ENCODE results near the gene GLRX.
"Not testable (repeated sequence)": the region's sequence is repeated elsewhere in the genome, so short reads cannot be mapped to it uniquely, and the experiment has no call there.

The GLRX gene

GRCh38 chr5:95851141-95851540 is 28.6 kb upstream of the GLRX start:
- DNase-seq: not testable (repeated sequence)

GRCh38 chr5:95850391-95850894 is 27.9 kb upstream of the GLRX start:
- DNase-seq: no peak

- peak; percentile 53 for DNase-seq
Observed at GRCh38 chr5:95848701-95849100, 26.2 kb upstream of the GLRX start.

GRCh38 chr5:95847261-95847592 is 24.7 kb upstream of the GLRX start:
- DNase-seq: no peak

- DNase-seq: peak; percentile 75
Observed at GRCh38 chr5:95846554-95847260, 24.2 kb upstream of the GLRX start.

- DNase-seq: no peak
Observed at GRCh38 chr5:95845391-95845790, 22.9 kb upstream of the GLRX start.

GRCh38 chr5:95843733-95844223 is 21.3 kb upstream of the GLRX start:
- peak; percentile 27 for DNase-seq

- DNase-seq: peak; percentile 86
Observed at GRCh38 chr5:95842854-95843544, 20.5 kb upstream of the GLRX start.

- peak; percentile 70 for DNase-seq
Observed at GRCh38 chr5:95841914-95842812, 19.6 kb upstream of the GLRX start.

GRCh38 chr5:95840956-95841705 is 18.6 kb upstream of the GLRX start:
- DNase-seq: no peak

- DNase-seq: no peak
Observed at GRCh38 chr5:95839658-95840057, 17.1 kb upstream of the GLRX start.

GRCh38 chr5:95838556-95838955 is 16.0 kb upstream of the GLRX start:
- DNase-seq: no peak

GRCh38 chr5:95838001-95838520 is 15.5 kb upstream of the GLRX start:
- no peak for DNase-seq

- DNase-seq: no peak
Observed at GRCh38 chr5:95837492-95837891, 15.0 kb upstream of the GLRX start.

GRCh38 chr5:95836971-95837370 is 14.4 kb upstream of the GLRX start:
- not testable (repeated sequence) for DNase-seq

GRCh38 chr5:95836544-95836943 is 14.0 kb upstream of the GLRX start:
- no peak for DNase-seq

- no peak for DNase-seq
Observed at GRCh38 chr5:95835682-95836385, 13.3 kb upstream of the GLRX start.

GRCh38 chr5:95832664-95833063 is 10.1 kb upstream of the GLRX start:
- DNase-seq: no peak

GRCh38 chr5:95830226-95830625 is 7.7 kb upstream of the GLRX start:
- no peak for DNase-seq

GRCh38 chr5:95827892-95828246 is 5.3 kb upstream of the GLRX start:
- no peak for DNase-seq
